AG04449 (cell line): ENCODE results near the gene MAD1L1.

Experiments
- CTCF ChIA-PET: fragments of 350-600 bp; formaldehyde crosslinking; extraction: SDS; loops from one replicate; lab custom pipeline; 2021; ENCODE audit warnings: antibody characterized with exemption; lab: Yijun Ruan, JAX
- POLR2A ChIA-PET: fragments of 400-600, 350-600 bp; formaldehyde crosslinking; extraction: SDS; loops from one replicate; lab custom pipeline; 2020; ENCODE audit warnings: antibody characterized with exemption, inconsistent platforms; lab: Yijun Ruan, JAX
- DNase-seq: peaks from one replicate; pipeline ENCODE4 v3.0.0-alpha.2; 2010; ENCODE audit warnings: low read depth, low spot score
- H3K4me3 ChIP-seq: 2 replicates; pipeline ENCODE4 v1.5.1; 2011; ENCODE audit warnings: low read depth, mild to moderate bottlenecking, control low read depth, low read length
- TF ChIP-seq, protein P1 (sequence below): IDR thresholded peaks from one replicate; pipeline ENCODE4 v1.5.1; 2011; ENCODE audit warnings: mild to moderate bottlenecking, moderate library complexity, low read length, control low read depth, inconsistent platforms; ENCODE audit not compliant: insufficient read depth; ENCODE audit errors: missing control alignments

The MAD1L1 gene

DNA sequence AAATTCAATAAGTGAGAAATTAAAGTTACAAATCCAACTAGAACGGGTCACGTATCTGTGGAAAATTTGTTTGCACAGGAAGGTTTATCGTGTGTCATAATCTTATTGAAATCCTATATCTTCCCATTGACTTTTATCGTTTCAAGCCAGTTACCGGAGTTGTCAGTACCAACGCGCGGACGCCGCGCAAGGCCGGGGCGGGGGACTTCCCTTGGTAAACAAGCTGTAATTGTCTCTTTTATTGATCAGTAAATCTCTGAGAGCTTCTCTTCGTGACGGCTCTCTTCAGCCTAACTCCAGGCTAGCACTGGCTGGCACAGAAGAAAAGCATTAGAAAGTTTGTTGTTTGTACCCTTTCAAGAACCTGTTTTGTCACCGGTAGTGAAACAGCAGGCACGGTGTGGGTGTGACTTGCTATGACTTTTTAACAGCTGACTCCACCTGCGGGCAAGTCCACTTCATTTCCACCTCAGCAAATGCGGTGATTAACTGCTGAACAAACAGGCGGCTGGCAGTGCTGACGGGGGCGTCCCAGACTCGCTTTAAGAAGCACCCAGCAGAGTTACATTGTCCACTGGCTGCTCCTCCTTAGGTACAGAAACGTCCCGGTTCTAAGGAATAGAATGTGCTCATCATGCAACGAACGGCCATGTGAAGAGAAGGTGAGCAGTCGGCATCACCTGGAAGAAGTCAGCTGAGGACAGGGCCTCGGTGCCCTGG lies 215.8 kb downstream of the MAD1L1 start:
- TF ChIP-seq, protein P1, sequence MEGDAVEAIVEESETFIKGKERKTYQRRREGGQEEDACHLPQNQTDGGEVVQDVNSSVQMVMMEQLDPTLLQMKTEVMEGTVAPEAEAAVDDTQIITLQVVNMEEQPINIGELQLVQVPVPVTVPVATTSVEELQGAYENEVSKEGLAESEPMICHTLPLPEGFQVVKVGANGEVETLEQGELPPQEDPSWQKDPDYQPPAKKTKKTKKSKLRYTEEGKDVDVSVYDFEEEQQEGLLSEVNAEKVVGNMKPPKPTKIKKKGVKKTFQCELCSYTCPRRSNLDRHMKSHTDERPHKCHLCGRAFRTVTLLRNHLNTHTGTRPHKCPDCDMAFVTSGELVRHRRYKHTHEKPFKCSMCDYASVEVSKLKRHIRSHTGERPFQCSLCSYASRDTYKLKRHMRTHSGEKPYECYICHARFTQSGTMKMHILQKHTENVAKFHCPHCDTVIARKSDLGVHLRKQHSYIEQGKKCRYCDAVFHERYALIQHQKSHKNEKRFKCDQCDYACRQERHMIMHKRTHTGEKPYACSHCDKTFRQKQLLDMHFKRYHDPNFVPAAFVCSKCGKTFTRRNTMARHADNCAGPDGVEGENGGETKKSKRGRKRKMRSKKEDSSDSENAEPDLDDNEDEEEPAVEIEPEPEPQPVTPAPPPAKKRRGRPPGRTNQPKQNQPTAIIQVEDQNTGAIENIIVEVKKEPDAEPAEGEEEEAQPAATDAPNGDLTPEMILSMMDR, result no peak
- no peak overlapping the region for H3K4me3 ChIP-seq
- CTCF ChIA-PET, result no interaction called here
- POLR2A ChIA-PET, result no interaction called here
- no peak for DNase-seq

DNA sequence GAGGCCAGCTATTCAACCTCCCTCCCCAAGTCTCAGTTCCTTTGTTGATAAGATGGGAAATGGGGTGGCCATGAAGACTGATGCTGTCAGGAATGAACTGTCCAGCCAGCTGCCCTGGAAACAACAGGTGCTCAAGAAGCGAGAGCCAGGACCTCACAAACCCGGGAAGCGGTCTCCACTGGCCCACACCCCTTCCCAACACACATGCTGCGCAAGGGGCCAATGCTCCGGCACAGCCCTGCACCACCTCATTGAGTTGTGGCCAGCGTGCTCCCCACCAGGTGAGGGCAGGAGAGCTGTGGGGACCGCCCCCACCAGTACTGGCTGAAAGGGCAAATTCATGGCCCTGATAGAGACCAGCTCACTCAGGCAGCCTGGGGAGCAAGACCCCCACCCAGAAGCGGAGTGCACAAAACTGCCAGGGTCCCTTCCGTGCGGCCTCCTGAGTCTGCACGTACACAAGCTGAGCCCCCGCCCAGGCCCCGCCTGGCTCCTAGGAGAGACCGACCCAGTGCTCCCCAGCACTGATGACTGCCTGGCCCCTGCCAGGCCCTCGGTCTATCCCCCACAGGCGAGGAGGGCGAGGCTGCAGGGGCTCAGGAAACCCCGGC lies 216.6 kb downstream of the MAD1L1 start:
- DNase-seq, result no peak
- TF ChIP-seq, protein P1, result no peak
- ChIA-PET POLR2A (no interaction called here), CTCF (no interaction called here)
- H3K4me3 ChIP-seq, result no peak overlapping the region

DNA sequence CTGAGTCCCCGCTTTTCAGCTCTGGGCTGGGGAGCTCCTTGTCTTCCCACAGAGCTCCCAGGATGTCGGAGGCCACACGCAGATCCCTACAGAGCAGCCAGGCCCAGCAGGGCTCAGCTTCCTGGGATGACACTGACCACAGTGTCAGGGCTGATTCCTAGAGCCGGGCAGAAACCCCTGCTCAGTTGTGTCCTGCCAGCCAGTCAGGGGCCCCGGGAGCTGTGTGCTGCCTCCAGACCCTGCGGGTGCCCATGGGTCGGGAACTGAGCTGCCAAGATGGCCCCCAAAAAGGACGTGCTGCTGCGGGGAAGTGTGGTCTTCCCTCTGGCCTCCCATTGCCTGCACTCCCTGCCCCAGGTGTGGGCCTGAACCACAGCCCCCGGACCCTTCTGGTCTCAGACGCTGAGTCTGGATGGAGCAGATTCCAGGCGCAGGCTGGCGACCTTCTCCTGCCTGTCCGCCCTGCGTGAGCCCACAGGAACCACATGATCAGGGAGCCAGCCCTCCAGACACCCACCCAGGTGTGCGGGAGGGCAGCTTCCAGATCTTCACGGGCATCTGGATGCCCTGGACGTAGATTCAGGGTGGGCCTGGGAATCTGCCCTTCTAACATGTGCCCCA lies 217.4 kb downstream of the MAD1L1 start:
- TF ChIP-seq, protein P1, result no peak
- ChIA-PET CTCF (no interaction called here), POLR2A (no interaction called here)
- DNase-seq, result no peak
- no peak overlapping the region for H3K4me3 ChIP-seq

DNA sequence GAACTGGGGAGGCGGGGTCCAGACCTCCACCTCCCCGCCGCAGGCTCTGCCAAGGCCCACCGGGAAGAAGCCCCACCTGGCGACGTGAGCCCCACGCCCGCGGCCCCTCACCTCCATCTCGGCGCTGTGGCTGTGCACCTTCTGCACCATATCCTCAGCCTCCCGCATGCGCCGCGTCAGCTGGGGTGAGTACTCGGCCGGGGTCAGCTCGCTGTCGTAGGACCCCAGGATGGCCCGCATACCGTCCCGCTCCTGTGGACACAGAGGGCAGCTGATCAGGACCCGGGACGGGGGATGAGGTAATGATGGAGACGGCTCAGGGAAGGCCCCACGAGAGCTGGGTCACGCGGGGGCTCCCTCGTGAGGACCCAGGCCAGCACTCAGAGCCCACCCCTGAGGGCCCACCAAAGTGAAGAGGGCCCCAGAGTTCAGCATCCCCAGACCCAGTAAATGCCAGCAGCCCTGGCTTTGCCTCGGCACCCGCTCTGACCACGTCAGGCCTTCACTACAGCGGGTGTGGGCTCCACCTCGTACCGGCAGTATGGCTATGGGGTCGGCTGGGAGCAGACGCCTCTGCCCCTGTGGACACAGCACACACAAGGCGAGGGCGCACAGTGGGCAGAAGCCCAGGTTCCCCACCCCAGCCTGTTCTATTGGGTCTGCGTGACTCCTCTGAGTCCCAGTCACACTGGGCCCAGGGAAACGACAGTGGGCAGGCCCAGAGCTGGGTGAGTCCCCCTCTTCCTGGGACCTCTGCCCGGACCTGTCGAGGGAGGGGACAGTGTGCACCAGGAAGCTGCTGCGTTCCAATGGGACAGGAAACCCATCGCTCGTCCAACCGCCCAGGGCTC lies 218.1 kb downstream of the MAD1L1 start:
- ChIA-PET POLR2A (no interaction called here), CTCF (no interaction called here)
- TF ChIP-seq, protein P1, result no peak
- DNase-seq, result no peak
- H3K4me3 ChIP-seq, result no peak overlapping the region

DNA sequence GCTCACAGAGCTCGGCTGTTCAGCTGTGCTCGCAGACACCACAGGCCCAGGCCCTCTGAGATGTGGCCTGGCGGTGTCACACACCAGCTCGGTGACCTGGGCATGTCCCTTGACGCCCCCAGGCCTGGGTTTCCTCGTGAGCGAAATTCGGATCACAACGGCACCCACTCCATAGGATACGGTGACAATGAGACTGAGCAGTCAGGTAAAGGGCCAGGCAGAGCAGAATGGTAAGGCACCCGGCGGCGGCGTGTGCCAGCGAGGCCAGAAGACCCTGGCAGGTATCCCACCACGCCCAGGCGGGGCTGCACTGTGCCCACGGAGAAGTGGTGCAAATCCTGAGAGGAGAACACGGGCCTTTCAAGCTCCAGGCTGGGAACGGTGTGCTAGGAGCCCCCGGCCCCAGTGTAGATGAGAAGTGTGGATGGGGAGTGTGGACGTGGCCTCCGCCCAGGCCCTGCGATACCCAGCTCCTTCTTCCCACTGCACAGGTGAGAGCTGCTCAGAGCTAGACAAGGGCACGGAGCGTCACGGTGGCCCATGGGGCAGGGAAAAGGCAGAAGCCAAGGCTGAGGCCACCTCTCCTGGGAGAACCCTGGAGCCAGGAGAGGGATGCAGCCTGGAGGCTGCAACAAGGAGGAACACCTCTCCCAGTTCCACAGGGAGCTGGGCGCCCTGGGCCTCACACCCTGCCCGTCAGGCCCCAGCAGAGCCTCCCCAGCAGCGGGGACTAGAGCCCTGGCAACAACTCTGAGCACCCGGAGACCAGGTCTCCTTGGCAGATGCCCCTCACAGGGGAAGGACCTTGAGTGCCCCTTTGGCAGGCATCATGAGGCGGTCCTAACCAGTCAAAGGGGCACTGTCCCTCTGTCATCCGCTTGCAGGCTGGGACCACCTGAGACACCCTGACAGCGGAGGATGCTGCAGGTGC lies 219.1 kb downstream of the MAD1L1 start:
- no peak for DNase-seq
- no peak overlapping the region for H3K4me3 ChIP-seq
- POLR2A ChIA-PET, result no interaction called here
- CTCF ChIA-PET, result no interaction called here
- TF ChIP-seq, protein P1, result no peak
